ENCODE data around the gene DGAT2. TPM values are rescaled to one million over a fixed set of nuclear protein-coding genes. Genes with fewer than 3 reads are reported as not detected.
A peak's percentile ranks its signal among the peaks of the same experiment; 100 is the strongest.

Gene DGAT2
- total RNA-seq, 1 experiment from 2014 or later: 2.8 TPM

- no peak overlapping the region for H3K56ac ChIP-seq (ENCODE audit: insufficient read length, low read depth, low read length)
- no peak overlapping the region for H2BK15ac ChIP-seq (ENCODE audit: low read depth, low read length)
- Mint-ChIP-seq H3K9me3 (no peaks in the 10 kb centered on the region), H3K4me3 (no peak overlapping the region), H3K36me3 (ENCODE audit: insufficient read depth in 1 of 3, low read depth in 3 of 3) (no peaks in the 10 kb centered on the region), H3K27me3 (ENCODE audit: low read depth) (peaks cover 1% of the 10 kb centered on the region), H3K4me1 (peaks cover 2 to 3% of the 10 kb centered on the region in 2 experiments; a peak in 2 of 4 replicates), H3K27ac (peak overlapping the region in 1 of 3 experiments; percentile 56; a peak in 1 of 7 replicates)
- H2BK20ac ChIP-seq (ENCODE audit: low read depth, low read length, poor library complexity, severe bottlenecking): no peak overlapping the region
- no peaks in the 10 kb centered on the region for H4K20me1 ChIP-seq (ENCODE audit: control insufficient read depth, insufficient read depth, insufficient read length)
- no peak overlapping the region for H4K5ac ChIP-seq (ENCODE audit: insufficient read length, low read depth, low read length)
- no peaks in the 10 kb centered on the region for H3K79me2 ChIP-seq (ENCODE audit: insufficient read depth, low read length)
- H3K9me3 ChIP-seq (ENCODE audit: control insufficient read depth, low read depth, low read length): no peaks in the 10 kb centered on the region
- H3K4me2 ChIP-seq (ENCODE audit: insufficient read depth, insufficient read length, low read length): no peak overlapping the region
- no peak for DNase-seq
- H3T11ph ChIP-seq (ENCODE audit: low read length): no peak overlapping the region
- no peaks in the 10 kb centered on the region for H3K23me2 ChIP-seq (ENCODE audit: insufficient read length, low read depth, low read length, poor library complexity, severe bottlenecking)
- H3K23ac ChIP-seq (ENCODE audit: insufficient read length, low read depth, low read length): no peak overlapping the region
- no peak overlapping the region for H2AFZ ChIP-seq (ENCODE audit: low read length)
- no peak overlapping the region for H4K91ac ChIP-seq (ENCODE audit: insufficient read length, low read depth, low read length)
- no peak overlapping the region for H2BK120ac ChIP-seq (ENCODE audit: low read depth, low read length, poor library complexity, severe bottlenecking)
- no peak overlapping the region for H3K4ac ChIP-seq (ENCODE audit: low read depth, low read length)
- H3K14ac ChIP-seq (ENCODE audit: insufficient read depth, low read length): no peak overlapping the region; the same call in 1 of the 2 replicates
- no peak overlapping the region for H4K8ac ChIP-seq (replicated peaks; ENCODE audit: insufficient read length, low read depth, low read length)
- H3K79me1 ChIP-seq (ENCODE audit: insufficient read depth, low read depth, low read length, poor library complexity, severe bottlenecking): no peaks in the 10 kb centered on the region
- no peak overlapping the region for H3K27ac ChIP-seq (ENCODE audit: insufficient read length, low read depth, low read length)
- no peak overlapping the region for H2BK12ac ChIP-seq (ENCODE audit: insufficient read length, low read depth, low read length)
- no peaks in the 10 kb centered on the region for H3K4me1 ChIP-seq (ENCODE audit: insufficient read depth, low read length)
- H3K18ac ChIP-seq (ENCODE audit: insufficient read length, low read depth, low read length): no peak overlapping the region
- no CpG with 5 or more reads among the region's 6 CpGs for WGBS (ENCODE audit: extremely low coverage, insufficient read length, low lambda C conversion rate)
- TF ChIP-seq CTCF (conservative IDR thresholded peaks at IDR 0.05): no peak
- no peak overlapping the region for H3K9ac ChIP-seq (ENCODE audit: extremely low read depth, insufficient read length, low read length)
- no peak overlapping the region for H2AK5ac ChIP-seq (ENCODE audit: insufficient read length, low read length)
- H3K27me3 ChIP-seq (ENCODE audit: insufficient read depth, low read length): no peaks in the 10 kb centered on the region
- H2BK5ac ChIP-seq (ENCODE audit: insufficient read length, low read length): no peak overlapping the region
Measured at GRCh38 chr11:75792127-75792731, 23.7 kb downstream of the DGAT2 start.
